CD4-positive, alpha-beta memory T cell (primary cell): Measurements from ENCODE around the gene COPZ2. TPM values are rescaled to one million over a fixed set of nuclear protein-coding genes. Genes with fewer than 3 reads are reported as not detected.
"Not testable (repeated sequence)": the region's sequence is repeated elsewhere in the genome, so short reads cannot be mapped to it uniquely, and the experiment has no call there.

ENCODE experiments used
- CTCF ChIA-PET: fragments of 350-600 bp; sonication (Branson Sonifier 250); formaldehyde crosslinking; loops from one replicate; lab custom pipeline; 2021; ENCODE audit warnings: inconsistent platforms; ENCODE audit not compliant: partially characterized antibody; lab: Charles Lee
- POLR2A ChIA-PET: fragments of 350-600 bp; sonication (Branson Sonifier 250); formaldehyde crosslinking; loops from one replicate; lab custom pipeline; 2021; ENCODE audit not compliant: partially characterized antibody; lab: Charles Lee
- DNase-seq, 5 donors: peaks; one replicate each; pipeline versions ENCODE4 v3.0.0 to v3.0.0-alpha.2; 2020 to 2022; ENCODE audit warnings: mixed read lengths in 1 of 5
- H3K27ac ChIP-seq: one replicate; pipeline ENCODE4 v1.7.0; 2013; ENCODE audit warnings: low read depth, low read length
- H3K27me3 ChIP-seq: 2 replicates; pipeline ENCODE4 v1.7.0; 2013; ENCODE audit warnings: mild to moderate bottlenecking, low read length, moderate library complexity; ENCODE audit not compliant: insufficient read depth
- H3K36me3 ChIP-seq: 2 replicates; pipeline ENCODE4 v1.7.0; 2013; ENCODE audit warnings: mild to moderate bottlenecking, low read length, moderate library complexity; ENCODE audit not compliant: insufficient read depth
- H3K4me1 ChIP-seq: 2 replicates; pipeline ENCODE4 v1.7.0; 2013; ENCODE audit warnings: mild to moderate bottlenecking, low read length, moderate library complexity; ENCODE audit not compliant: insufficient read depth
- H3K4me3 ChIP-seq, 2 donors: one replicate each; pipeline ENCODE4 v1.7.0; 2013; ENCODE audit warnings: low read length in 2 of 2, mild to moderate bottlenecking in 1 of 2
- H3K9me3 ChIP-seq, 2 donors: one replicate each; pipeline ENCODE4 v1.7.0; 2013; ENCODE audit warnings: low read length in 2 of 2, control low read depth in 1 of 2; ENCODE audit not compliant: control insufficient read depth in 1 of 2
- H3K27ac Mint-ChIP-seq, 7 donors: one replicate each; pipeline ENCODE4 v1.8.0; 2020 to 2021; ENCODE audit warnings: mixed read lengths in 7 of 7, mild to moderate bottlenecking in 6 of 7, inconsistent platforms in 3 of 7, moderate library complexity in 3 of 7
- H3K27me3 Mint-ChIP-seq, 2 donors: one replicate each; pipeline ENCODE4 v1.8.0; 2020 to 2021; ENCODE audit warnings: mixed read lengths in 2 of 2
- H3K36me3 Mint-ChIP-seq, 2 donors: one replicate each; pipeline ENCODE4 v1.8.0; 2020 to 2021; ENCODE audit warnings: mixed read lengths in 2 of 2, inconsistent platforms in 1 of 2, mild to moderate bottlenecking in 1 of 2
- H3K4me1 Mint-ChIP-seq, 4 donors: one replicate each; pipeline ENCODE4 v1.8.0; 2020 to 2021; ENCODE audit warnings: mixed read lengths in 4 of 4, mild to moderate bottlenecking in 1 of 4
- H3K4me3 Mint-ChIP-seq, 8 donors: one replicate each; pipeline ENCODE4 v1.8.0; 2020 to 2021; ENCODE audit warnings: mixed read lengths in 8 of 8, mild to moderate bottlenecking in 7 of 8, moderate library complexity in 6 of 8, inconsistent platforms in 3 of 8
- H3K9me3 Mint-ChIP-seq, 8 donors: one replicate each; pipeline ENCODE4 v1.8.0; 2020 to 2021; ENCODE audit warnings: mixed read lengths in 8 of 8, mild to moderate bottlenecking in 5 of 8, inconsistent platforms in 3 of 8, moderate library complexity in 1 of 8
- intact Hi-C: fragments of 100-400 bp; cut with micrococcal nuclease; formaldehyde crosslinking; loops from one replicate; pipeline ENCODE4 v1.15.1; 2023
- polyA plus RNA-seq, 2 donors: library from polyadenylated mRNA; unstranded; fragments of 300-500 nt; fragmentation: Illumina TruSeq; gene quantifications; one replicate each; pipeline ENCODE4 v1.2.3, GENCODE V29; 2021
- total RNA-seq, 2 experiments: library from RNA; stranded (reverse); gene quantifications; one replicate each; pipeline ENCODE4 v1.2.3, GENCODE V29; 2021

COPZ2 gene
- total and polyA plus RNA-seq, 4 experiments from 2014 or later: 1.6 to 2.0 (median 1.9) TPM

DNA sequence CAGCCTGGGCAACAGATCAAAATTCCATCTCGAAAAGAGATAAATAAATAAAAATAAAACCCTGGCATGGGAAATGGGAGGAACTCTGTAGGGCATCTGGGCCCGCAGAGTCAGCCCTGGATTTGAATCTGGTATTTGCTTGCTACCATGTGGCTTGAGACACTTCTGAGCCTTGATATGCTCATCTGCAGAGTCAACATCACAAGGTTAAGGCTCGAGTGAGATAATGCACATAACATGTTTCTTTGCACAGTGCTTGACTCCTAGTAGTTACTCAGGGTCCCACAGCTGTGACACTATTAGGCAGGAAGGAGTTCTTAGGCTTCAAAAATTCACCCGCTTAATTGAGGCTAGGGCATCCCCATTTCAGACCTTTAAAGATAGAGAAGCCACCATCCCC, 45.4 kb downstream of the COPZ2 start:
- POLR2A ChIA-PET: no interaction called here
- no peak overlapping the region for H3K4me3 ChIP-seq
- Mint-ChIP-seq H3K36me3 (no peaks in the 10 kb centered on the region), H3K27ac (no peak overlapping the region), H3K4me3 (no peak overlapping the region), H3K27me3 (peaks cover 0 to 5% of the 10 kb centered on the region in 2 donors), H3K4me1 (peaks cover 0 to 12% (median 3%) of the 10 kb centered on the region in 4 donors), H3K9me3 (no peaks in the 10 kb centered on the region)
- no peak for DNase-seq
- intact Hi-C loops: no loop called here
- H3K27ac ChIP-seq: no peak overlapping the region
- CTCF ChIA-PET: no interaction called here
- no peaks in the 10 kb centered on the region for H3K27me3 ChIP-seq
- no peaks in the 10 kb centered on the region for H3K4me1 ChIP-seq
- H3K9me3 ChIP-seq: no peaks in the 10 kb centered on the region
- H3K36me3 ChIP-seq: no peaks in the 10 kb centered on the region

DNA sequence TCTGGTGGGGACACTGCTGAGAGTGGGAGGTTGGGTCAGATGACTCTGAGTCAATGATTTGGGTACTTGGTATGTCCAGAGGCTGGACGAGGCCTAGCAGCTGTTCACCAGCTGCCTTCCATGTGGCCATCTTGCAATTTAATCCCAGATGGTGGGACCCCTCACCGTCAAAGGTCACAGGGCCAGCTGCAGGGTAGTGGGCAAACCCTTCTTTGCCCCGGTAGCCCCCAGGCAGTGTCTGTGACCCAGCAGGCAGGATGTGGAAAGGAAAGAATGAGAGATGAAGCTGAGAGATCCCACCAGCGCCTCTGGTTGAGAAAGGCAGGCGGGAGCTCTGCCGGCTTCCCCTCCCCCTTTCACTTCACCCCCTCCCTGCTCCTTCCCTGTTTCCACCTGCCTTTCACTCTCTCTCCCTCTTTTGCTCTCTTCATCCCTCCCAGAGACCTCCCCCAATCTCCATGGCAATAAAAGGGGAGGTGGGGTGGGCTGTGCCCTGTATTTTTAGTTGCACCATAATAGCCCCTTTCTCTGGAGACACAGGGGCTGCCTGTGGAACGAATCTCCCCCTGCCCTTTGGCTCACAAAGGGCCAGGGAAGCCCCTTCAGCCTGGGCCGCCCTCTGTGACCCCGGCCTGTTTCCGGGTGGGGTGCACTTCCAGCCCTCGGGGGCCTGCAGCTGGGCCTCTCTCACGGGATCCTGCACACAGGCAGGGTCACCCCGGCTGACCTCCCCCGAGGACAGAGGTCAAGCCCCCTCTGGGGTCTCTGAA, 46.5 kb downstream of the COPZ2 start:
- intact Hi-C loops: no loop called here
- H3K27me3 Mint-ChIP-seq: peaks cover 0 to 2% of the 10 kb centered on the region in 2 donors
- POLR2A ChIA-PET: no interaction called here

DNA sequence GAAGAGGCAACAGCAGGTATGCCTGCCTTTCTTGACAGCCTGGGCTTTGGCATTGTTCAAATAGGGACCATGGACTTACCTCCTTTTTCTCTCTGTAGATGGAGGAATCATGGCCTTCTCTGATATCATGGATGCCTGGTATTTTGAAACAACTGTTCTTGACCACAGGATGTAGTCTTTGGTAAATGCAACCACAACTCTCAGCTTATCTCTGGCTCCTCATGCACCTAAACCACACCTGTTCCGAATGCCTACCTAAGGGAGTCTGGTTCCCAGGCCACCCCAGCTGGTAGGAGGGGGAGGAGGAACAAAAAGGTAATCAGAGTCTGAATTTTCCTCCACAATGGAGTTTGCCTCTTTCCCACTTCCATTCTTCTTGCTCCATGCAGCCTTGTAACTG, 47.9 kb downstream of the COPZ2 start:
- H3K4me1 Mint-ChIP-seq: peaks cover 0 to 12% (median 3%) of the 10 kb centered on the region in 4 donors
- Histone ChIP-seq H3K9me3 (no peaks in the 10 kb centered on the region), H3K4me1 (no peaks in the 10 kb centered on the region), H3K36me3 (no peaks in the 10 kb centered on the region), H3K27me3 (no peaks in the 10 kb centered on the region), H3K27ac (no peak overlapping the region), H3K4me3 (no peak overlapping the region)
- peaks cover 0 to 2% of the 10 kb centered on the region in 2 donors for H3K27me3 Mint-ChIP-seq
- H3K36me3 Mint-ChIP-seq: peaks cover 0 to 3% of the 10 kb centered on the region in 2 donors
- no peaks in the 10 kb centered on the region for H3K9me3 Mint-ChIP-seq
- POLR2A ChIA-PET: no interaction called here
- CTCF ChIA-PET: interaction anchor here (2.4 kb wide), 1 partner anchor 19 kb away, joined by 7 read pairs; the partner anchor contains the start of gene CDK5RAP3
- no peak overlapping the region for H3K4me3 Mint-ChIP-seq
- intact Hi-C loops: no loop called here
- H3K27ac Mint-ChIP-seq: no peak overlapping the region
- no peak for DNase-seq

More for the DNA sequence above, 46.5 kb downstream of the COPZ2 start:
- no peak overlapping the region for H3K27ac ChIP-seq
- no peak for DNase-seq
- Mint-ChIP-seq H3K36me3 (no peaks in the 10 kb centered on the region), H3K4me3 (no peak overlapping the region), H3K27ac (no peak overlapping the region), H3K9me3 (no peaks in the 10 kb centered on the region), H3K4me1 (peaks cover 0 to 12% (median 3%) of the 10 kb centered on the region in 4 donors)
- CTCF ChIA-PET: interaction anchor here (1.1 kb wide), 1 partner anchor 44 kb away, joined by 3 read pairs; no protein-coding TSS in a partner anchor
- H3K4me1 ChIP-seq: no peaks in the 10 kb centered on the region
- H3K36me3 ChIP-seq: no peaks in the 10 kb centered on the region
- no peaks in the 10 kb centered on the region for H3K9me3 ChIP-seq
- H3K27me3 ChIP-seq: no peaks in the 10 kb centered on the region
- no peak overlapping the region for H3K4me3 ChIP-seq

DNA sequence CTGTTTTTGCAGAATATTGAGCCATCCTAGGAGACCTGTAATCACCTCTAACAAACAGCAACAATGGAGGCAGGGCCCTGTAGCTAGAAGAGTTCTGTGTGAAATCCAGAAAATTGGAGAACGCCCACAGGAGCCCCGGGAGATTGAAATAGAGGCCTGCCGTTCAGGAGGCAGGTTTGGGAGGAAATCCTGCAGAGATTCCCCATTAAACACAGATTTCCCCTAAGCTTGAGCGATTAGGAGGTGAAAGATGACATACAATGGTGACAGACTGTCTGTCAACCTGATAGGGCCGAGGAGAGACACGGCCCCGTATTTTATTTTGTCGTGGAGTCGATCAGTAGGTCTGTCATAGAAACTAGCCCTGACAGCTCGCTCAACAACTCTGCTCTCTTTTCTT, 48.4 kb downstream of the COPZ2 start:
- no peak overlapping the region for H3K27ac ChIP-seq
- Mint-ChIP-seq H3K27me3 (no peaks in the 10 kb centered on the region), H3K9me3 (no peaks in the 10 kb centered on the region), H3K36me3 (peaks cover 0 to 6% of the 10 kb centered on the region in 2 donors), H3K4me1 (peaks cover 0 to 12% (median 3%) of the 10 kb centered on the region in 4 donors), H3K4me3 (no peak overlapping the region), H3K27ac (peak overlapping the region in 1 of 7 donors; percentile 19)
- H3K4me3 ChIP-seq: no peak overlapping the region
- no peaks in the 10 kb centered on the region for H3K27me3 ChIP-seq
- ChIA-PET POLR2A (no interaction called here), CTCF (interaction anchor here (0.8 to 2.4 kb wide), 2 partner anchors 18 to 143 kb away, joined by 3 to 7 read pairs; partner anchors contain the start of gene CDK5RAP3)
- intact Hi-C loops: no loop called here
- no peaks in the 10 kb centered on the region for H3K4me1 ChIP-seq
- no peaks in the 10 kb centered on the region for H3K9me3 ChIP-seq
- no peak for DNase-seq
- no peaks in the 10 kb centered on the region for H3K36me3 ChIP-seq

DNA sequence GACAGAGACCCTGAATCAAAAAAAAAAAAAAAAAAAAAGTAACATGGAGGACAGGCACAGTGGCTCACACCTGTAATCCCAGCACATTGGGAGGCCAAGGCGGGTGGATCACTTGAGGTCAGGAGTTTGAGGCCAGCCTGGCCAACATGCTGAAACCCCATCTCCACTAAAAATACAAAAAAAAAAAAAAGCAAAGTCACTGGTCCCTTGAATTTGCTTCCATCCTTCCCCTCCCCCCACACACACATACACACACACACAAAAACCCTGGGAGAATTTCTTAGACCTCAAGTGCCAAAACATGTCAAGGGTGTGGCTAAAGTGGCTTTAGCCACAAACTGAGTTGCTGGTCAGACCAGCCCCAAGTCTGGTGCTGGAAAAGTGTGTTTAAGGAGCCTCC, 49.2 kb downstream of the COPZ2 start:
- DNase-seq, H3K4me3 Mint-ChIP-seq, H3K9me3 Mint-ChIP-seq, POLR2A ChIA-PET, H3K4me3 ChIP-seq, H3K4me1 ChIP-seq, H3K9me3 ChIP-seq, H3K27me3 ChIP-seq, H3K27me3 Mint-ChIP-seq, intact Hi-C loops, H3K36me3 ChIP-seq, H3K27ac Mint-ChIP-seq, H3K27ac ChIP-seq: not testable (repeated sequence)
- Mint-ChIP-seq H3K36me3 (peaks cover 5 to 13% of the 10 kb centered on the region in 2 donors), H3K4me1 (peaks cover 0 to 12% (median 3%) of the 10 kb centered on the region in 4 donors)
- CTCF ChIA-PET: interaction anchor here (0.8 to 2.4 kb wide), 2 partner anchors 18 to 144 kb away, joined by 3 to 7 read pairs; partner anchors contain the start of gene CDK5RAP3

DNA sequence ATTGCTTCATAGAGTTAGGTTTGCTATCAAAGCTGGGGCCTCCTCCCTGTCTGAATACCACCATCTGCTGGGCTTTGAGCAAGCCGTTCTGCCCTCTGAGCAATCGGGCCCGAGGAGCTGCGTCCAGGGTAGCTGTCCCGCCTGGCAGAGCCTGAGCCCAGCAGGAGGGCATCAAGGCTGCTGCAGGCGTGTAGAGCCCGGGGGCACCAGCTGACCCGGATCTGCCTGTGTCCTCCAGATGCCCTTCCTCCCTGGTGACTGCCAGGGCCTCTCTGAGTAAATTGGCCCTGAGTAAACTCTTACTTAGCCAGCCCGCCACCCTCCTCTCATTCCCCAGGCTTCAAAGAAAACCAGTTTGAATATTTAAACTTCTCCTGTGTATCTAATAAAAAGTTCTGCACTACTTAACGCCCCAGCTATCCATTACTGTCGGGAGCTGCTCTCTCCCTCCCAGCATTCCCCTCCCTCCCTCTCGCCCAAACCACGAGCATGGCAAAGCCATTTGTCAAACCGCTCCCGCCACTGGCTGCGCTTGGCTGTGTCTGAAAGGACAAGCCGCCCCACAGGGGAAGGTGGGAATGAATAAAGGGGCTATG, 50.3 kb downstream of the COPZ2 start:
- Mint-ChIP-seq H3K4me1 (peaks cover 0 to 12% (median 5%) of the 10 kb centered on the region in 4 donors), H3K4me3 (no peak overlapping the region), H3K36me3 (peaks cover 11 to 20% of the 10 kb centered on the region in 2 donors), H3K9me3 (no peaks in the 10 kb centered on the region), H3K27me3 (no peaks in the 10 kb centered on the region), H3K27ac (no peak overlapping the region)
- ChIA-PET POLR2A (no interaction called here), CTCF (interaction anchor here (1.0 to 1.3 kb wide), 2 partner anchors 9 to 37 kb away, joined by 3 to 4 read pairs; no protein-coding TSS in a partner anchor)
- H3K27me3 ChIP-seq: no peaks in the 10 kb centered on the region
- intact Hi-C loops: no loop called here
- H3K4me1 ChIP-seq: peaks cover under 1% of the 10 kb centered on the region
- H3K27ac ChIP-seq: no peak overlapping the region
- H3K36me3 ChIP-seq: no peaks in the 10 kb centered on the region
- H3K9me3 ChIP-seq: no peaks in the 10 kb centered on the region
- DNase-seq: no peak
- no peak overlapping the region for H3K4me3 ChIP-seq

DNA sequence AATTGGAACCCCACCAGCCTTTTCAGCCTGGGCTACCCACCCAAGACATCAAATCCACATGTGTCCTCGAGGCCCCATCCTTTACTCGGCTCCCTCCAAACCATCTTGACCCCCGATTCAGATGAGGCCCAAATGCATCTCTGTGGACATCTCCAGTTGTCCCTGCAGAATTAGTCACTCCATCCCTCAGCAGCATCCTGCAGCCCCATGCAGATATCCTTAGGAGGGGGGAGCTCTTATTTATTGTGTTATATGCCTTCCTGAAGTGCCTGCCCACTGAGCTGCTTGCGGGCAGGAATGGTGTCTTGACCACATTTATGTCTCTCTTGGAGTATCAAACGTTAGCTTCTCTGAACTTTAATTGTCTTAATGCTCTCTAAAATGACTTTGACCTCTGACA, 51.1 kb downstream of the COPZ2 start:
- Histone ChIP-seq H3K4me1 (peaks cover 9% of the 10 kb centered on the region), H3K27me3 (no peaks in the 10 kb centered on the region), H3K4me3 (no peak overlapping the region), H3K36me3 (peaks cover 6% of the 10 kb centered on the region), H3K9me3 (no peaks in the 10 kb centered on the region), H3K27ac (no peak overlapping the region)
- Mint-ChIP-seq H3K36me3 (peaks cover 14 to 26% of the 10 kb centered on the region in 2 donors), H3K4me1 (peaks cover 0 to 18% (median 7%) of the 10 kb centered on the region in 4 donors), H3K9me3 (no peaks in the 10 kb centered on the region), H3K27me3 (no peaks in the 10 kb centered on the region), H3K27ac (peak overlapping the region in 2 of 7 donors; percentile 13 to 29), H3K4me3 (no peak overlapping the region)
- POLR2A ChIA-PET: no interaction called here
- no peak for DNase-seq
- CTCF ChIA-PET: interaction anchor here (1.0 to 1.3 kb wide), 2 partner anchors 8 to 37 kb away, joined by 3 to 4 read pairs; no protein-coding TSS in a partner anchor
- intact Hi-C loops: no loop called here
